ENCODE results near the gene ANO7. TPM values are rescaled to one million over a fixed set of nuclear protein-coding genes. Genes with fewer than 3 reads are reported as not detected.

Gene ANO7
- total RNA-seq, 1 experiment from 2014 or later, result 6.9 TPM

GRCh38 chr2:241150660-241151530 is 37.6 kb upstream of the ANO7 start:
- peaks cover 16% of the 10 kb centered on the region for H3K4me1 ChIP-seq (ENCODE audit: control insufficient read depth, insufficient read depth, low read length)
- in situ Hi-C loops (cut with HindIII; ENCODE audit: low pct_unique_long_range_greater_than_20kb, low sequenced_read_pairs), result no loop called here
- peaks cover 5% of the 10 kb centered on the region; the same call in 1 of the 2 replicates for H3K36me3 ChIP-seq (ENCODE audit: control insufficient read depth, insufficient read depth, low read length)
- ATAC-seq, result peak; percentile 1; the same call in 1 of the 2 replicates
- DNase-seq (ENCODE audit: low read depth, low spot score), result no peak
- BruUV-seq (replicated peaks), result no TSS peak
- CTCF ChIA-PET, result interaction anchor here (0.6 kb wide), 1 partner anchor 213 kb away, joined by 3 read pairs; no protein-coding TSS in a partner anchor
- H3K4me3 ChIP-seq (ENCODE audit: low read depth in 2 of 2, low read length in 2 of 2), result peak overlapping the region; percentile 64 to 90
- no peaks in the 10 kb centered on the region for H3K27me3 ChIP-seq (ENCODE audit: control insufficient read depth, insufficient read depth, low read length)
- no peaks in the 10 kb centered on the region for H3K9me3 ChIP-seq (ENCODE audit: control insufficient read depth, insufficient read depth, low read depth, low read length)
- H3K27ac ChIP-seq (ENCODE audit: low read length), result peak overlapping the region; percentile 72
- intact Hi-C loops (cut with micrococcal nuclease; ENCODE audit: unreplicated experiment), result no loop called here
- TF ChIP-seq TCF7L2 (IDR thresholded peaks at IDR 0.05; ENCODE audit: low read depth, low read length), result no peak
- TF ChIP-seq REST (IDR thresholded peaks at IDR 0.05; ENCODE audit: insufficient read depth in 1 of 2, low read depth in 2 of 2, low read length in 1 of 2), result no peak
- POLR2A ChIA-PET, result interaction anchor here (0.7 to 1.3 kb wide), 2 partner anchors 12 to 277 kb away, joined by 4 to 5 read pairs; no protein-coding TSS in a partner anchor

DNA sequence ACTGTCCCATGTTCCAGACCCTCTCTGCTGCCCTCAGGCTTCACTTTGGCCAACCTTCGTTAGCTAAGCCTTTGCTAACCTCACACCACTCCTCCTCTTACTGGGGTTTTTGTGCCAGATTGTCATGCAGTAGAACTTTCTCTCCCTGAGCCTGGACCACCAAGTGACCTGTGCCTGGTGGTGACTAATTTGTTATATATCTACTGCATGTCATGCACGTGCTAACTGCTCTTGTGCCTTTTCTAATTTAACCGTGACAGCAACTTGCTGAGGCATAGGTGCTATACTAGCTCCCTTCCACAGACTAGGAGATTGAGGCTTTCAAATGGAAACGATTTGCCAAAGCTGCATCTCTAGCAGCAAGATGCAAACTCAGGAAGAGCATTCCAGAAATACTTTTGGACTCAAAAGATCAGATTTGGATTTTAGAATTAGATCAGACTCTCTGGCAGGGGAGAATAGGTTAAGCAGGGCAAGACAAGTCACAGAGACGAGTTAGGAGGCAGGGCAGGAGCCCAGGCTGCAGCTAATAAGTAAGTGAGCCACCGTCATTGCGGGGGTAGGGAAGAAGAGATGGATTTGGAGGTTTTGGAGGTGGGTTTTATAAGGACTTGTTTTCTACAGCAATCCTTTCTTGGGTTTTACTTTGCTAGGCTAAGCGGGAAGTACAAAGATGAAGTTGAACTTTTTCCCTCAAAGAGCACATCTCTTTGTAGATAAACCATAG is 36.4 kb upstream of the ANO7 start:
- no peak overlapping the region for H3K27ac ChIP-seq (ENCODE audit: low read length)
- no peaks in the 10 kb centered on the region for H3K27me3 ChIP-seq (ENCODE audit: control insufficient read depth, insufficient read depth, low read length)
- ATAC-seq, result no peak
- BruUV-seq (replicated peaks), result no TSS peak
- H3K4me3 ChIP-seq (ENCODE audit: low read depth in 2 of 2, low read length in 2 of 2), result no peak overlapping the region
- peaks cover 16% of the 10 kb centered on the region for H3K4me1 ChIP-seq (ENCODE audit: control insufficient read depth, insufficient read depth, low read length)
- in situ Hi-C loops (cut with HindIII; ENCODE audit: low pct_unique_long_range_greater_than_20kb, low sequenced_read_pairs), result no loop called here
- CTCF ChIA-PET, result no interaction called here
- no peak for TF ChIP-seq SIN3A (IDR thresholded peaks at IDR 0.05; ENCODE audit: borderline replicate concordance, insufficient read depth, low read depth, low read length)
- no peak for TF ChIP-seq CTCF (IDR thresholded peaks at IDR 0.05)
- no peak for TF ChIP-seq POLR2AphosphoS5 (IDR thresholded peaks at IDR 0.05; ENCODE audit: low read depth, low read length)
- TF ChIP-seq REST (IDR thresholded peaks at IDR 0.05; ENCODE audit: insufficient read depth in 1 of 2, low read depth in 2 of 2, low read length in 1 of 2), result no peak
- no peak for TF ChIP-seq TCF7L2 (IDR thresholded peaks at IDR 0.05; ENCODE audit: low read depth, low read length)
- intact Hi-C loops (cut with micrococcal nuclease; ENCODE audit: unreplicated experiment), result no loop called here
- DNase-seq (ENCODE audit: low read depth, low spot score), result no peak
- POLR2A ChIA-PET, result no interaction called here
- H3K9me3 ChIP-seq (ENCODE audit: control insufficient read depth, insufficient read depth, low read depth, low read length), result no peaks in the 10 kb centered on the region
- peaks cover 5% of the 10 kb centered on the region; the same call in 1 of the 2 replicates for H3K36me3 ChIP-seq (ENCODE audit: control insufficient read depth, insufficient read depth, low read length)
